Stimulated activated naive CD8-positive, alpha-beta T cell treated with anti-CD3 and anti-CD28 coated beads, Interleukin-15, Interleukin-2, amounts not matched to agents 100 ng/mL and 50 ng/mL, for 24 hours (primary cell): ENCODE data around the gene ARL5A.

Source experiments
- H3K27ac Mint-ChIP-seq: one replicate; pipeline ENCODE4 v1.8.0; 2021; ENCODE audit warnings: mild to moderate bottlenecking, mixed read lengths
- H3K27me3 Mint-ChIP-seq: one replicate; pipeline ENCODE4 v1.8.0; 2021; ENCODE audit warnings: mixed read lengths
- H3K36me3 Mint-ChIP-seq: one replicate; pipeline ENCODE4 v1.8.0; 2021; ENCODE audit warnings: low read depth, mixed read lengths
- H3K4me1 Mint-ChIP-seq: one replicate; pipeline ENCODE4 v1.8.0; 2021; ENCODE audit warnings: low read depth, mixed read lengths
- H3K4me3 Mint-ChIP-seq: one replicate; pipeline ENCODE4 v1.8.0; 2021; ENCODE audit warnings: mild to moderate bottlenecking, mixed read lengths
- H3K9me3 Mint-ChIP-seq: one replicate; pipeline ENCODE4 v1.8.0; 2021; ENCODE audit warnings: mixed read lengths

The ARL5A gene

DNA sequence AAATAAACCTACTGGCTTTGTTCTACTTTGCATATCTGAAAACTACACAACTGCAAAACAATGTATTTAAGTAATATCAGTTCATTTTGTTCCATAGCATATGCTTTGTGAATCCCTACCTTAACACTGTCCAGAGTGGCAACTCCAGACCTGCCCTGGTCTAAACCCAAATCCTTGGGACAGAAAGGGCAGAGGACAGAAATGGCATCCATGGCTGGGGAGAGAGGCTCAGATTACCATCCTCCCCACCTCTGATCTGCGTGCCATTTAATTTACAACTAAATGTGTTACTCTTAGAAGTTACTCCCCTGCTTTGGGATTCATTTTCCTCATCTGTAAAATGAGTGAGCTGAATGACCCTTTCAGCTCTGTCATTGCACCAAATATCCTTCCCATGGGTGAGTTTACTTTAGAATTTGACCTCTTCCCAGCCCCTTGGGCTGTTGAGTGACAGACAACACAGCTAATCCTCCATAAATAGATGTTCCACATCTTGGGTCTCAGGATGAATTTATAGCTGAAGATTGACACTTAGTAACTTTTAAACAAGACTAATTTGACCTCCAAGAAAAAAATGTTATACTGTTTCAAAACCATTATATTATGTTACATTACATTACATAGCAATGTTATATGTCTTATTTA is 73.8 kb downstream of the ARL5A start:
- no peaks in the 10 kb centered on the region for H3K27me3 Mint-ChIP-seq
- H3K4me1 Mint-ChIP-seq, result no peaks in the 10 kb centered on the region
- no peaks in the 10 kb centered on the region for H3K9me3 Mint-ChIP-seq

DNA sequence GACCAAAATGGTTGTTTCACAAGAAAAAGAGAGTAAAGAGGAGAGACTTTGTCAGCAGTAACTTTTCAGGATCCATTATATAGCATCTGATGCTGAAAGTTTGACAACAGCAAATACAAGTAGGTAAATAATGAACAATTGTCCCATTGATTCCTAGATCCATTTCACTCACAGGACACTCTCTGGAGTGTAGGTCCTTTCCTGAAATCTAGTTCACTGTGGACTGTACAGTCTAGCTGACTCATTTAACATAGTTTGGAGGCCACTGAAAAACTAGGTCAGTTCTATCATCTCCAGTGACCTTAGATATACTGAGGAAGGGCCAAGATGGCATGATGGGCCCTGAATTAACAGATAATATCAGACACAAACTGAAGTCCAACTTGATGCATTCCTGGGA is 74.7 kb downstream of the ARL5A start:
- Mint-ChIP-seq H3K4me1 (no peaks in the 10 kb centered on the region), H3K36me3 (no peaks in the 10 kb centered on the region), H3K4me3 (no peak overlapping the region), H3K27me3 (no peaks in the 10 kb centered on the region), H3K27ac (no peak overlapping the region), H3K9me3 (no peaks in the 10 kb centered on the region)

More for the DNA sequence above, 73.8 kb downstream of the ARL5A start:
- Mint-ChIP-seq H3K36me3 (no peaks in the 10 kb centered on the region), H3K4me3 (no peak overlapping the region), H3K27ac (no peak overlapping the region)
